ENCODE data around the gene DMD. TPM values are rescaled to one million over a fixed set of nuclear protein-coding genes. Genes with fewer than 3 reads are reported as not detected.

DMD gene
- total and polyA plus RNA-seq, 2 of the 8 experiments (the other 6 are each of a cell fraction or from before 2014, with no cell fraction given) = 4.8 to 7.4 TPM

DNA sequence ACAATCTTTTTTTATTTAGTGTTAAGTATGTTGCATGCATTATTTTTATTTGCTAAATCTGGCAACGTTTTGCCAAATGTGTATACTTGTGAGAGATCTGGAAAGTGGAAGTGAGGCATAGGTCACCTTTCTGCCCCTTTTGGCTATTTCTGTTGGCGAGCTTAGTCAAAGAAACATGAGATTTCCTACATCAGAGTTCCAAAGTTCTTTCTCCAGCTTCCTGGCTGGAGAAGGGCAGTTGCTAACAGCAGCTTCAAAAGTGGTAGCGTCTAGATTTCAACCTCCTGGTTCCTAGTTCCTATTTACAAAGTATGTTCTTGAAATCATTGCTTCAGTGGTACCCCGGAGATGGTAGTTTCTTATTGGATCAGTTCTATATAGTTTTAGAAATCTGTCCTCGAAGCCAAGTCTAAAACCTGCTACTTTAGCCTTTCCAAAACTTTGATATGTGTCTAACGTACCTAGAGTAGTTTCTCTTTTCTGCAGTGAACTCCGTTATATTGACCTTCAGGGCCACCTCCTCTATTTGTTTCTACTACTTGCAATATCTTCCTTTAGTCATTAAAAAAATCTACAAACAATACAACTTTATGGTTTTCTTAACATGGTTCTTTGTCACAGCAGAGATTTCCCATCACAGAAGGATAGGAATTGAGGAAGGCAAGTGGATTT lies 1683.8 kb downstream of the DMD start:
- no peak for FAIRE-seq
- H3K36me3 ChIP-seq (ENCODE audit: control insufficient read depth in 2 of 4, insufficient read depth in 4 of 4, low read length in 3 of 4) = no peaks in the 10 kb centered on the region
- no peak overlapping the region for H2BK15ac ChIP-seq (ENCODE audit: low read length)
- H3K27ac ChIP-seq (ENCODE audit: low read depth, low read length) = no peak overlapping the region
- no peaks in the 10 kb centered on the region for H3K27me3 ChIP-seq (replicated peaks in 1 of 4; ENCODE audit: control insufficient read depth in 3 of 4, extremely low read depth in 1 of 4, insufficient read depth in 3 of 4, low read length in 3 of 4)
- no peaks in the 10 kb centered on the region for H3K79me2 ChIP-seq (ENCODE audit: control insufficient read depth in 1 of 2, insufficient read depth in 2 of 2, low read length in 2 of 2)
- no peak overlapping the region for H4K8ac ChIP-seq (ENCODE audit: extremely low read depth, insufficient read depth, low read length)
- H3K23me2 ChIP-seq (ENCODE audit: low read depth, low read length) = no peaks in the 10 kb centered on the region
- H2AK5ac ChIP-seq (ENCODE audit: low read depth, low read length) = no peak overlapping the region
- no peak overlapping the region for H4K91ac ChIP-seq (replicated peaks; ENCODE audit: insufficient read length, low read length)
- no peak overlapping the region for H2AFZ ChIP-seq (ENCODE audit: low read length)
- no peak overlapping the region for H3K4me3 ChIP-seq (ENCODE audit: extremely low read depth in 1 of 4, insufficient read depth in 2 of 4, low read depth in 3 of 4, low read length in 4 of 4)
- POLR2A ChIA-PET (ENCODE audit: partially characterized antibody) = no interaction called here
- H3K18ac ChIP-seq (ENCODE audit: extremely low read depth, low read length) = no peak overlapping the region
- H3K4ac ChIP-seq (replicated peaks; ENCODE audit: insufficient read length, low read depth, low read length) = no peak overlapping the region
- H3K56ac ChIP-seq (replicated peaks; ENCODE audit: insufficient read length, low read depth, low read length) = no peak overlapping the region
- no peak overlapping the region for H2BK20ac ChIP-seq (ENCODE audit: low read length)
- H2BK120ac ChIP-seq (replicated peaks; ENCODE audit: low read depth, low read length) = no peak overlapping the region
- no peak overlapping the region for H3K23ac ChIP-seq (ENCODE audit: insufficient read length)
- no peak overlapping the region for H4K5ac ChIP-seq (ENCODE audit: insufficient read length, low read depth, low read length)
- H2BK5ac ChIP-seq (ENCODE audit: low read depth, low read length) = no peak overlapping the region
- H3K14ac ChIP-seq (ENCODE audit: insufficient read length) = no peak overlapping the region
- 86% methylated on average over 7 of the region's 7 CpGs; no CpG with 5 or more reads in 1 of the 2 experiments for WGBS, 2 experiments (ENCODE audit: extremely low coverage in 1 of 2, insufficient coverage in 1 of 2, insufficient read length in 1 of 2, insufficient replicate concordance in 2 of 2, low coverage in 1 of 2, low lambda C conversion rate in 2 of 2, missing lambda C conversion rate in 1 of 2)
- H2BK12ac ChIP-seq (ENCODE audit: low read depth, low read length) = no peak overlapping the region
- CTCF ChIA-PET (ENCODE audit: partially characterized antibody) = no interaction called here
- H4K20me1 ChIP-seq (replicated peaks in 1 of 2; ENCODE audit: control insufficient read depth in 1 of 2, insufficient read depth in 2 of 2, low read length in 2 of 2) = no peaks in the 10 kb centered on the region
- no peaks in the 10 kb centered on the region for H3K9me3 ChIP-seq (ENCODE audit: insufficient read depth in 2 of 2, low read depth in 1 of 2, low read length in 1 of 2)
- no peak for DNase-seq (ENCODE audit: low read depth in 1 of 2, low spot score in 2 of 2)
- H3K4me1 ChIP-seq (replicated peaks in 1 of 4; ENCODE audit: control insufficient read depth in 3 of 4, insufficient read depth in 4 of 4, low read length in 3 of 4) = no peaks in the 10 kb centered on the region
- H3K4me2 ChIP-seq (ENCODE audit: insufficient read depth in 1 of 2, low read depth in 2 of 2, low read length in 2 of 2) = no peak overlapping the region
- no peak overlapping the region for H3K9ac ChIP-seq (replicated peaks in 1 of 4; ENCODE audit: extremely low read depth in 1 of 4, low read depth in 3 of 4, low read length in 3 of 4)
- no peaks in the 10 kb centered on the region for H3K79me1 ChIP-seq (ENCODE audit: low read depth, low read length)
- TF ChIP-seq JUND (IDR thresholded peaks at IDR 0.05; ENCODE audit: low read length) (no peak), MAFK (IDR thresholded peaks at IDR 0.05; ENCODE audit: low read depth, low read length) (no peak), RAD21 (IDR thresholded peaks at IDR 0.05 in 1 of 2, conservative IDR thresholded peaks at IDR 0.05 in 1 of 2; ENCODE audit: low read depth in 2 of 2, low read length in 2 of 2) (no peak), KDM4A (IDR thresholded peaks at IDR 0.05; ENCODE audit: low read depth, low read length, severe bottlenecking) (no peak), ASH2L (IDR thresholded peaks at IDR 0.05; ENCODE audit: low read length) (no peak), CTBP2 (IDR thresholded peaks at IDR 0.05; ENCODE audit: borderline replicate concordance, insufficient read depth, insufficient read length, low read length) (no peak), TAF7 (optimal IDR thresholded peaks at IDR 0.05; ENCODE audit: borderline replicate concordance, low read depth, low read length) (no peak), GTF2F1 (IDR thresholded peaks at IDR 0.05; ENCODE audit: borderline replicate concordance, low read depth, low read length) (no peak), TBP (IDR thresholded peaks at IDR 0.05; ENCODE audit: low read depth, low read length) (no peak), EZH2 (IDR thresholded peaks at IDR 0.05; ENCODE audit: low read depth, low read length, severe bottlenecking) (no peak)
- TF ChIP-seq, protein P1, sequence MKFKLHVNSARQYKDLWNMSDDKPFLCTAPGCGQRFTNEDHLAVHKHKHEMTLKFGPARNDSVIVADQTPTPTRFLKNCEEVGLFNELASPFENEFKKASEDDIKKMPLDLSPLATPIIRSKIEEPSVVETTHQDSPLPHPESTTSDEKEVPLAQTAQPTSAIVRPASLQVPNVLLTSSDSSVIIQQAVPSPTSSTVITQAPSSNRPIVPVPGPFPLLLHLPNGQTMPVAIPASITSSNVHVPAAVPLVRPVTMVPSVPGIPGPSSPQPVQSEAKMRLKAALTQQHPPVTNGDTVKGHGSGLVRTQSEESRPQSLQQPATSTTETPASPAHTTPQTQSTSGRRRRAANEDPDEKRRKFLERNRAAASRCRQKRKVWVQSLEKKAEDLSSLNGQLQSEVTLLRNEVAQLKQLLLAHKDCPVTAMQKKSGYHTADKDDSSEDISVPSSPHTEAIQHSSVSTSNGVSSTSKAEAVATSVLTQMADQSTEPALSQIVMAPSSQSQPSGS (IDR thresholded peaks at IDR 0.05; ENCODE audit: low read length) = no peak

All from H1 (cell line).